Activated T-cell treated with anti-CD3 and anti-CD28 coated beads, Interleukin-2, amount 50 U/mL, for 1 hour (primary cell): ENCODE data around the gene ATP8A2.
"Not testable (repeated sequence)": the region's sequence is repeated elsewhere in the genome, so short reads cannot be mapped to it uniquely, and the experiment has no call there.

Experiments used
- DNase-seq: peaks from one replicate; pipeline ENCODE4 v3.0.0-alpha.2; 2020

Gene ATP8A2

GRCh38 chr13:26058704-26059103 is 686.9 kb downstream of the ATP8A2 start:
- DNase-seq = no peak

GRCh38 chr13:26060357-26060756 is 688.6 kb downstream of the ATP8A2 start:
- DNase-seq = no peak

GRCh38 chr13:26061256-26061655 is 689.5 kb downstream of the ATP8A2 start:
- no peak for DNase-seq

GRCh38 chr13:26061947-26062346 is 690.2 kb downstream of the ATP8A2 start:
- no peak for DNase-seq

DNA sequence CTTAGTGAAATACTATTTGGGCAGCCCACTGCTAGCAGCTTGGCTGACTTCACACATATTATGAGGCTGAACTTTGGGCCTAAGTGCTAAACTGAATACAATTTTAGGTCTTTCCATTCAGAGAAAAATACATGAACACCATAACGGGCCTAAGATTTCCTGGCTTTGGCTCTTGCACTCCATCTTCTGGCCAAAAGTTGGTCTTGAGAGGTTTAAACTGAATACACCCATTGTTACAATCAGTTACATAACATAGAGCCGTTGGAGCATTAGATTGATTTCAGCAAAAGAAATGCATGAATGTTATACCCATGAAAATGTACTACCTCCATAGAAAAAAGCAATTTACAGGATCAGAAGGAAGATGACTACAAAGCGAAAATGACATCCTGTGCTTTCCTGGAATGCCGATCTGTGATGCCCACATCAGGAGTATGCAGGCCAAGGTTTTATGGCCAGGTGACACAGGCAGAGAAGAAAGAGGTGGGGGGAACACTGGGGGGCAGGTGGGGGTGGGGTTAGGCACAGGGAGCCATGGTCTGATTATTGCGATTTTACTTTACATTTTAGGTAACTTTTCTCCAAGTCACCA is 691.2 kb downstream of the ATP8A2 start:
- DNase-seq = peak; percentile 28

DNA sequence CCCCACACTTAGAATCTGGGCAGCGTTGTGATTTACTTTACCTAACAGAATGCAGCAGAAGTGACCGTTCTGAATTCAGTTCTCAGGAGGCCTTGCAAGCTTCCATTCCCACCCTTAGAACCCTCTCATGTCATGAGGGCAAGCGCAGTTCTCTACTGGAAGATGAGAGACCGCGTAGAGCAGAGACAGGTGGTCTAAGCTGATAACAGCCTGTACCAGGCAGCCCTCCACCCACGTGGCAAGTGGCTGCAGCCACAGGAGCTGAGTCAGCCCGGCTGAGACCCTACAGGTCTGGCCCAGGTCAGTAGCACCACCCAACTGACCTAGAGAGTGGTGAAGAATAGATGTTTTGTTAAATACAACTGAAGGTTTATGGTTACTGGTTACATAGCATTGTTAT is 694.7 kb downstream of the ATP8A2 start:
- not testable (repeated sequence) for DNase-seq

DNA sequence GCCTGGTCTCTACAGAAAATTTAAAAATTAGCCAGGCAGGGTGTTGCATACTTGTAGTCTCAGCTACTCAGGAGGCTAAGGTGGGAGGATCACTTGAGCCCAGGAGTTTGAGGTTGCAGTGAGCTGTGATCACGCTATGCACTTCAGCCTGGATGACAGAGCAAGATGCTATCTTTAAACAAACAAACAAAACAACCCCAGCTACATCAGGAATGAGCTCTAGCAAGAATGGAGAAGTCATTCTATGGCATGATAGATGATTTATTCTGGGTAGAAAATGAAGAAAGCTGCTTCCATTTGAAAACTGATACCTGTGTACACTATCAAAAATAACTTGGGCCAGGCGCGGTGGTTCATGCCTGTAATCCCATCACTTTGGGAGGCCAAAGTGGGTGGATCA is 695.8 kb downstream of the ATP8A2 start:
- no peak for DNase-seq

GRCh38 chr13:26068372-26068771 is 696.6 kb downstream of the ATP8A2 start:
- DNase-seq = not testable (repeated sequence)

GRCh38 chr13:26069642-26070041 is 697.9 kb downstream of the ATP8A2 start:
- not testable (repeated sequence) for DNase-seq

- DNase-seq = no peak
Observed at GRCh38 chr13:26071691-26072090, 699.9 kb downstream of the ATP8A2 start.

DNA sequence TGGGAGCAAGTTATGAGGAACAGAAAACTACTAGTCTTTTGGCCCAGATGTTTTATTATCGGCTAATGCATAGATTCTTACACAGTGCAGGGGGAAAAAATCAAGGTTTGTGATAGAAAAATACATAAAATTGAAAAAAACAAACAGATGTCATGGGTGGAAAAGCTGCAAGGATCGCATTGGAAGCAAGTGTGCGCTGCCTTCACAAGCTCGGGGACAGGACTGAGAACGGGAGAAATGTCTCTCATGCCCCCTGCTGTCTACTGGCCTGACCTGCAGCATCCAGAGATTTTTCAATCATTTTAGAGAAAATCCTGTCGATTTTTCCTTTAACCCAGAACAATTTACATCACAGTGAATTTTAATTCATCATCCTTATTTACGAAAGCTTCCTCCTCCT is 700.6 kb downstream of the ATP8A2 start:
- DNase-seq = not testable (repeated sequence)

DNA sequence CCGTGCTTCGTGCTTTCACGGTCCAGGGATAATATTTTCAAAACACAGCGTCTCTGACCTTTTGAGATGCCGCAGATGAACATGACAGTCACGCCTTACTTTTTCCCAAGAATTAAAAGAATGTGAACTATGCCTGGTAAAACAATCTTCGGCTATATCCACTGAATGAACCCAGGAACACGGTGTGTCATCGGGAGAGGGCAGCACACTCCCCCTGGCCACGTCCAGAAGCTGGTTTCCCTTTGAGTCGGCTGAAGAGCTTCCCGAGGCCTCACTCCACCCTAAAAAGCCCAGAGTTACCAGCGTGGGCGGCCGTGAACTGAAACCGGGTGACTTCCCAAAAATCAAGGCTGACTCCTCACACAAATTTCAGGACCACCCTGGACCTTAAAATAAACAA is 702.9 kb downstream of the ATP8A2 start:
- DNase-seq = no peak
